Measurements from ENCODE around the gene PRPH. TPM values are rescaled to one million over a fixed set of nuclear protein-coding genes. Genes with fewer than 3 reads are reported as not detected.

Gene PRPH
- total and polyA plus RNA-seq, 2 donors: 9.1 to 24.8 TPM

DNA sequence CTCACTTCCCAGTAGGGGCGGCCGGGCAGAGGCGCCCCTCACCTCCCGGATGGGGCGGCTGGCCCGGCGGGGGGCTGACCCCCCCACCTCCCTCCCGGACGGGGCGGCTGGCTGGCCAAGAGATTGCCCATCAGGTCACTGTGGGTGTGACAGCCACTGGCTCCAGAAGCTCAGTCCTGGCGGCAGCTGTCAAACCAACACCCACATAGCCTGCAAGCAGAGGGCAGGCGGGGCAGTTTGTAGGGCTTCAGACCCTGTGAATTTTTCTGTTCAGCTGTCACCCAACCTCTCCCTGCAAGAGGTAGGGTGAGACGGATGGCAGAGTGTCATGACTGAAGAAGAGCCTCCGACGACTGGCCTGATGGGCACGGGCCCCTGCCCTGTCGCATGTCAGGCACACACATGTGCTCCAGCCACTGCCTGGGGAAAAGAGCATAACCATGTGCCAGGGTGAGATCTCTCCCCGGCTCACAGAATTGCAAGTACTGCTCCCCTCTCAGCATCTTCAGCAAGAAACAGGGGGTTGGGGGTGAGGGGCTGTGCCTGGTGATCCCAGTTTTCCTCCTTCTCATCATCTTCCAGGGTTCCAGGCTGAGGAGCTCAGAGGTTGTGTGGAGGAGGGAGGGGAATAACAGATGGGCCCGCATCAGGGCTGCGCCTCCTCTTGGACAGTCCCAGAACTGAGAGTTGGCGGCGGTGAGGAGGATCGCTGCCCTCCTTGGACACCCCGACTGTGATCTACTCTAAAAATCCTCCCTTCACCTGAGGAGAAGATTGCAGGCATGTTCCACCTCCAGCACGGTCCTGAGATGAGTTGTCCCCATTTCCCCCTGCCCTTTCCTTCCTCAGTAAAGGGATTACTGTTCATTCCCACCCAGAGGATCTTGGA, 11.2 kb upstream of the PRPH start:
- Histone ChIP-seq H3K4me3 (ENCODE audit: low read depth, low read length) (no peak overlapping the region), H3K4me1 (ENCODE audit: insufficient read depth) (no peaks in the 10 kb centered on the region), H3K27ac (ENCODE audit: low read depth) (no peak overlapping the region), H3K36me3 (ENCODE audit: insufficient read depth) (no peaks in the 10 kb centered on the region)
- DNase-seq (ENCODE audit: extremely low spot score): no peak
- WGBS: 79% methylated on average over 24 of the region's 25 CpGs

DNA sequence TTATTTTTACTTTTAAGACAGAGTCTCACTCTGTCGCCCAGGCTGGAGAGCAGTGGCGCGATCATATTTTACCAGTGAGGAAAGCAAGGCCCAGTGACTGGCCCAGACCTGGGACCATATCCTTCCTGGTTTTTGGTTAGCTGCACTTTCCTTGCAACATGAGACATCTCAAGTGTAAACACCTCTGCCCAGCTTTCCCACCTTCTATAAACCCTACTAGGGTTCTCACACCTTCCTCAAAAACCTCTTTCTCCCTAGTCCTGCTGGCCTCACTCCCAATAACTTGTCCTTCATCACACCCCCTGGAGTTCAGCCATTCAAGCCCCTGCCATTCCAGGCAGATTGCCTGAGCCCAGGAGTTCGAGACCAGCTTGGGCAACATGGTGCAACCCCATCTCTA, 10.3 kb upstream of the PRPH start:
- 86% methylated on average over 4 of the region's 4 CpGs for WGBS
- DNase-seq (ENCODE audit: extremely low spot score): no peak
- Histone ChIP-seq H3K4me1 (ENCODE audit: insufficient read depth) (no peaks in the 10 kb centered on the region), H3K27ac (ENCODE audit: low read depth) (no peak overlapping the region), H3K4me3 (ENCODE audit: low read depth, low read length) (no peak overlapping the region), H3K36me3 (ENCODE audit: insufficient read depth) (no peaks in the 10 kb centered on the region)

DNA sequence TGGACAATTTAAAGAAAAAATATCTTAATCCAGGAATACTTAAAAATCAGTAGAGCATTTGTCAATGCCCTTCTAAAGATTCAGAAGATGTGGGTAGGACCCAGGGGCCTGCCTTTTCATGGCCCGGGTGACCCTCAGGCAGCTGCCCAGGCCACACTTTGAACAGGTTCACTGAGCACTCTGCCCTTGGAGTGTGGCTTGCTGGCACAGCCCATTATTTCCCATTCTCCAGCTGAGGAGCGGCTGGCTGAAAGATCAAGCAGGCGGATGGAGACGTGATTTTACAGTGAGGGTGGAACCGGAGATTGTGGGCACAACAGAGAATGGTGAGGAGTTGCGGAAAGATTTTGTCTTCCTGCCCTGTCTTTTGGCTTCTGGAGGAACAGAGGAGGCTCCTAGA, 7.1 kb upstream of the PRPH start:
- DNase-seq (ENCODE audit: extremely low spot score): no peak
- Histone ChIP-seq H3K4me3 (ENCODE audit: low read depth, low read length) (no peak overlapping the region), H3K27ac (ENCODE audit: low read depth) (no peak overlapping the region), H3K4me1 (ENCODE audit: insufficient read depth) (no peaks in the 10 kb centered on the region), H3K36me3 (ENCODE audit: insufficient read depth) (no peaks in the 10 kb centered on the region)
- 58% methylated on average over 6 of the region's 6 CpGs for WGBS

DNA sequence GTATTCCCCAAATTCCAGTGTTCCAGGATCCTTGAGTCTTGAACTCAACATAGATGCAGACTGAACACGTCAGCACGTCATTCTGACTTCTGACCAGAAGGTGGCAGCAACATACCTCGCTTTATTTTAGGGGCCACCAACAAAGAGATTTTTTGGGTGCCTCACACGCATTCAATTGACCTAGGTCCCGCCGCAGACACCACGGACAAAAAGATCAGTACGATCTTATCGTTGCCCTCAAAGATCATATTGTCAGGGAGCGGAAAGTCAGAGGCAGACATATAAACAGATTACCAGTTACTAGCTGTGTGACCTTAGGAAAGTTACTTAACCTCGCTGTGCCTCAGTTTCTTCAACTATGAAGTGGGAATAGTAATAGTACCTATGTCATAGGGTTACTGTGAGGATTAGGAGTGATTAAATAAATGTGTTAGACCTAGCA, 6.5 kb upstream of the PRPH start:
- H3K4me3 ChIP-seq (ENCODE audit: low read depth, low read length): no peak overlapping the region
- DNase-seq (ENCODE audit: extremely low spot score): no peak
- H3K27ac ChIP-seq (ENCODE audit: low read depth): no peak overlapping the region
- WGBS: 10% methylated on average over 11 of the region's 11 CpGs
- H3K4me1 ChIP-seq (ENCODE audit: insufficient read depth): no peaks in the 10 kb centered on the region
- no peaks in the 10 kb centered on the region for H3K36me3 ChIP-seq (ENCODE audit: insufficient read depth)

DNA sequence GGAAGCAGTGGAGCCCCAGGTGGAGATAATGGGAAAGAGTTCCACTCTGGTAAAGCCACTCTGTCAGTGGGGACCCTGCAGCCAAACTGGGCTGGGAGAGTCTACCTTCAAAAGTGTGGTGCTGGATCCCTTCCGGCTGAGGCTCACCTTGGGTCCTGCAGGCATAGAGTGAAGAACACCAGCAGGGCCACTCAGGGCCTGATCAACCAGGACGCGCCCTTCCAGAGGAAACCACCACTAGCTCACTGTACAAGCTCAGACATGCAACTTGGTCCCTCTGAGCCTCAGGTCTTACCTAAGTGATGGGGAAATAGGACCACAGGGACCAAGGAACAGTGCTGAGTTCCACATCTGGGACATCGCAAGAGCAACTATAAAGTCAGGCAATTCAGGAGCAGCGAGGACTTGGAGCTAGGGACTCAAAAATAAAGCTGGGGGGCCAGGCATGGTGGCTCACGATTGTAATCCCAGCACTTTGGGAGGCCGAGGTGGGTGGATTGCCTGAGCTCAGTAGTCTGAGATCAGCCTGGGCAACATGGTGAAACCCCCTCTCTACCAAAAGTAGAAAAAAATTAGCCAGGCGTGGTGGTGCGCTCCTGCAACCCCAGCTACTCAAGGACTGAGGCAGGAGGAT, 5.9 kb upstream of the PRPH start:
- 83% methylated on average over 9 of the region's 9 CpGs for WGBS
- DNase-seq (ENCODE audit: extremely low spot score): no peak
- Histone ChIP-seq H3K4me1 (ENCODE audit: insufficient read depth) (no peaks in the 10 kb centered on the region), H3K4me3 (ENCODE audit: low read depth, low read length) (no peak overlapping the region), H3K36me3 (ENCODE audit: insufficient read depth) (no peaks in the 10 kb centered on the region), H3K27ac (ENCODE audit: low read depth) (no peak overlapping the region)

DNA sequence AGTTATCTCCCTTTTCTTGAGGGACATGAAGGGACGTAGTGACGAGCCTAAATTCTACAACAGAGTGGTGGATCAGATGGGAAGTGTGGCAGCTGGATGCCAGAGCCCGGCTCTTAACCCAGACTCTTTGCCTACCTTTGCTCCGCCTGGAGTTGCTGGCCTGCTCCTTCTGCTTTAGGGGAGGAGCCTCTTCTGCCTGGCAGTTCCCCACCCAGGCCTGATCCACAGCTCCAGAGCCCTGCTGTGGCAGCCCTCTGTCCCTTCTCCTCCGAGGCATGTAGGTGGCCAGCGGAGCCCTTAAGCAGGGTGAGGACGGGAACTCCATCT, 2.3 kb upstream of the PRPH start:
- Histone ChIP-seq H3K36me3 (ENCODE audit: insufficient read depth) (no peaks in the 10 kb centered on the region), H3K27ac (ENCODE audit: low read depth) (no peak overlapping the region), H3K4me1 (ENCODE audit: insufficient read depth) (peaks cover 3% of the 10 kb centered on the region), H3K4me3 (ENCODE audit: low read depth, low read length) (no peak overlapping the region)
- no peak for DNase-seq (ENCODE audit: extremely low spot score)
- 65% methylated on average over 7 of the region's 7 CpGs for WGBS

DNA sequence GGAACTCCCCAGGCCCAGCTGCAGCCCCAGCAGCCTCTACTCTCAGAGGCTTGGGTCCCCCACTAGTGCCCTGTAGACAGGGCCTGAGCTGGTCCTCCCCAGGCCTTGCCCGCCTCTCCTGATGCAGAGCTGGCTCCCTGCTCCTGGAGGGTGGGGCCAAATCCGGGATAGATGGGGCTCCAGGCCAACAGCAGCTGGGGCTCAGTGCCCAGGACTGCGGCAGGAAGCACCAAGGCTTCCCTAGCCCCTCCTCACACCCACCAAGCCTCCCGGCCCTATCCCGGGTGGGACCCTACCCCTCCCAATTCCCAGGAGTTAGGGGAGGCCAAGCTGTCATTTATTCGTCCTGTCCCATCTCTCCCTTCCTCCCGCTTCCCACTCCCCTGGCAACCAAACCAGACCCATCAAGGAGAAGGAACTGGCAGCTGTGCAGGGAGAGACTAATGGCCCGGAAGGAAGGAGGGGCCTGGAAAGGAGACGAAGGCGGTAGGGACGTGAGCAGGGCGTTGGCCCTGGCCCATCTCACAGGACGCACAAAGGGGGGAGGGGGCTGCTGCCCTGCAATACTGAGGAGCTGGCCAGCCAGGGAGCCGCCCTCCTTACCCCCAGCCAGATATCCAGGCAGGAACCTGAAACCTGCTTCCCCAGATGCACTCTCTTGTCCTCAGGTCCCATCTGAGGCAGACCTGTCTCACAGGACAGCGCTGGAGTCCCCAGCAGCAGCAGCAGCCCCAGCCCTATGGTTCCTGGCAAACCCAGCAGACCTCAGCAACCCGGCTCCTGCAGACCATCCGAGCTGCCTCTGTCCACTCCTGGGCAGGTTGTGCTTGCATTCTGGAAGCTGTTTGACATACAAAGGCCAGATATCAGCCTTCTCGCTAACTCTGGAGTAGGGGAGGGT, 1.6 kb upstream of the PRPH start:
- no peaks in the 10 kb centered on the region for H3K36me3 ChIP-seq (ENCODE audit: insufficient read depth)
- 24% methylated on average over 18 of the region's 18 CpGs for WGBS
- no peak overlapping the region for H3K4me3 ChIP-seq (ENCODE audit: low read depth, low read length)
- H3K27ac ChIP-seq (ENCODE audit: low read depth): no peak overlapping the region
- no peak for DNase-seq (ENCODE audit: extremely low spot score)
- peaks cover 3% of the 10 kb centered on the region for H3K4me1 ChIP-seq (ENCODE audit: insufficient read depth)

DNA sequence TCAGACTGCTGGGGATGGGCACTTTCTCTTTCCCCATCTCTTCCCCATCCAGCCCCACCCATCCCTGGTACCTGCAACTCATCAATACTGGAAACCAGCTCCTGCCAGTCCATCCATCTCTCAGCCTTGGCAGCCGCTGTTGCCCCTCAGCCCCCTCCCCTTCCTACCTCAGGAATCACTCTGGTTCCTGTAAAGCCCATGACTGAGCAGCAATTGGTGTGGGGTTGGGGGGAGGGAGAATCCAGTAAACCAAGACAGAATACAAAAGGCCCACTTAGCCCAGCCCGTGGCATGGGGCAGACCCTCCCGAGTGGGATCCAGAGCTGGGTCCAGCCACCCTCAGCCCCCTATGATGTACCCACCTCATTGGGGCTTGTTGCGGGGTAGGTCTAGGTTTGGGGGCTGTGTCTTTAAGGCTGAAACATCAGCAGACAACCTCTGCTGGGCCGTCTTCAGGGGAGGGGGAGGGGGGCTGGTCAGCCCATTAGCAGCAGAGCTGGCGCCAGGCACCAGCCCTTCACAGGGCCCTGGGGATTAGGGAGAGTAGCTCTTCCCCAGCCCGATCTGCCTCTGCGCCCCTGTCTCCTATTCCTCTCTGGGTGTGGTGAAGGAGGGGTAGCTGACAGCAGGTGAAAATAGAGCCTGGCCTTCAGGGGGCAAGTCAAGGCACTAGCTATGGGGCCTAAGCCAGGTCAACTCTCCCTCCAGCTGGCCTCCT, 702 bp upstream of the PRPH start:
- H3K4me3 ChIP-seq (ENCODE audit: low read depth, low read length): no peak overlapping the region
- H3K27ac ChIP-seq (ENCODE audit: low read depth): no peak overlapping the region
- H3K4me1 ChIP-seq (ENCODE audit: insufficient read depth): peaks cover 3% of the 10 kb centered on the region
- 79% methylated on average over 8 of the region's 8 CpGs for WGBS
- no peaks in the 10 kb centered on the region for H3K36me3 ChIP-seq (ENCODE audit: insufficient read depth)
- DNase-seq (ENCODE audit: extremely low spot score): no peak

DNA sequence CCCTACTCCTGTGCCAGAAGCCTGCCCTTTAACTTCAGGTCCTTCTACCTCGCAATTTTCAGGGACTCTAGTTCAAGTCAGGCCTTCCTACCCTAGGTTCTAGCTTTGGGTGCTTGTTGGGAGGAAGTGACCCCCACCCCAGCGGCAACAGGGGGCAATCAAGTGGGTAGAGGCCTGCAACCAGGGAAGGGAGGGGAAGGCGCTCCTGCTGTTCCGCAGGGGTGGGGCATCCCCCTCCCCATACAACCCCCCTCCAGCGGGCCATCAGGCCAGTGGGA, 204 bp upstream of the PRPH start:
- Histone ChIP-seq H3K27ac (ENCODE audit: low read depth) (no peak overlapping the region), H3K36me3 (ENCODE audit: insufficient read depth) (no peaks in the 10 kb centered on the region), H3K4me3 (ENCODE audit: low read depth, low read length) (no peak overlapping the region), H3K4me1 (ENCODE audit: insufficient read depth) (peaks cover 3% of the 10 kb centered on the region)
- WGBS: 57% methylated on average over 5 of the region's 5 CpGs
- no peak for DNase-seq (ENCODE audit: extremely low spot score)

DNA sequence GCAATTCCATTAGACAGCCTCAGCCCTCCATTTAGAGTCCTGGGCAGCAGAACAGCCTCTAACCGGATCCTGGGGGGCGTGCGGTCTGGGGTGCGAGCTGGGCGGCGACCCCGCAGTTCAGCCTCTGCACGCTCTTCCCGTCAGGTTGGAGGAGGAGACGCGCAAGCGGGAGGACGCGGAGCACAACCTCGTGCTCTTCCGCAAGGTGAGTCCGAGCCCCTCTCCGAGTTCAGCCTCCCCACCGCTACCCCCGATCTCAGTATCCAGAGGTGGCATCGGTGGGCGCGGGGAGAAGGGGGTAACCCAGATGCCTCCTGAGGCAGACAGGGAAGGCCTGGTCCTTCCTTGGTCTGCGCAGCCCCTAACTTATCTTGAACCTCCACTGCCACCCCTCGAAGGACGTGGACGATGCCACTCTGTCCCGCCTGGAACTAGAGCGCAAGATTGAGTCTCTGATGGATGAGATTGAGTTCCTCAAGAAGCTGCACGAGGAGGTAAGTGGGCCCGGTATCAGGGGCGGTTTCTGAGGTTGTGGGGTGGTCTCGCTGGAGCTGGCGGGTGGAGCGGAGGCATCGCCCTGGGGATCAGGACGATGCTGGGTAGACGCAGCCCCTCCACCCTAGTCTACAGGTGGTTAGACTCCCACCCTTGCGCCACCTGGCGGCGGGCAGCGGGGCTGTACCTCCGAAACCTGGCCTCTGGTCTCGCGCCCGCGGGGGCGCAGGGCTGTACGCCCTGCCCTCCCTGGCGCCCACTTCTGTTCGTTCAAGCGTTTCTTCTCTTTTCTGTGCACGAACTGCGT, 1.3 kb downstream of the PRPH start:
- WGBS: 16% methylated on average over 54 of the region's 54 CpGs
- Histone ChIP-seq H3K4me1 (ENCODE audit: insufficient read depth) (peaks cover 3% of the 10 kb centered on the region), H3K27ac (ENCODE audit: low read depth) (no peak overlapping the region), H3K36me3 (ENCODE audit: insufficient read depth) (no peaks in the 10 kb centered on the region), H3K4me3 (ENCODE audit: low read depth, low read length) (no peak overlapping the region)
- no peak for DNase-seq (ENCODE audit: extremely low spot score)

DNA sequence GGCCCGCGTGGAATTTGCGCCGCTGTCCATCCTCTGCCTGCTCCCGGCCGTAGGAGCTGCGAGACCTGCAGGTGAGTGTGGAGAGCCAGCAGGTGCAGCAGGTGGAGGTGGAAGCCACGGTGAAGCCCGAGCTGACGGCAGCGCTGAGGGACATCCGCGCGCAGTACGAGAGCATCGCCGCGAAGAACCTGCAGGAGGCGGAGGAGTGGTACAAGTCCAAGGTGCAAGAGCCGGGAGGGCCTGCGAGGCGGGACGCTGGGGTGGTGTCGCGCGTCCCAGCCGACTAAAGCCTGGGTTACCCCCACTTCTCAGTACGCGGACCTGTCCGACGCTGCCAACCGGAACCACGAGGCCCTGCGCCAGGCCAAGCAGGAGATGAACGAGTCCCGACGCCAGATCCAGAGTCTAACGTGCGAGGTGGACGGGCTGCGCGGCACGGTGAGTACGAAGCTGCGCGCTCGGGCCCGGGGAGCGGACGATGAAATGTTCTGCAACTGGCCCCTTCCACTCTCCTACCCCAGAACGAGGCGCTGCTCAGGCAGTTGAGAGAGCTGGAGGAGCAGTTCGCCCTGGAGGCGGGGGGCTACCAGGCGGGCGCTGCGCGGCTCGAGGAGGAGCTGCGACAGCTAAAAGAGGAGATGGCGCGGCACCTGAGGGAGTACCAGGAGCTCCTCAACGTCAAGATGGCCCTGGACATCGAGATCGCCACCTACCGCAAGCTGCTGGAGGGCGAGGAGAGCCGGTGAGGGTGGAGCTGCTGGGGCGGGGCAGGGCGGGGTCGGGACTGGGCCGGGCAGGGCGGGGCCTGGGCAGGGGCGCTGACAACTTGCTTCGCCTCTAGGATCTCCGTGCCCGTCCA, 2.1 kb downstream of the PRPH start:
- no peak overlapping the region for H3K4me3 ChIP-seq (ENCODE audit: low read depth, low read length)
- H3K36me3 ChIP-seq (ENCODE audit: insufficient read depth): no peaks in the 10 kb centered on the region
- no peak overlapping the region for H3K27ac ChIP-seq (ENCODE audit: low read depth)
- 3% methylated on average over 77 of the region's 77 CpGs for WGBS
- H3K4me1 ChIP-seq (ENCODE audit: insufficient read depth): peaks cover 3% of the 10 kb centered on the region
- DNase-seq (ENCODE audit: extremely low spot score): no peak

DNA sequence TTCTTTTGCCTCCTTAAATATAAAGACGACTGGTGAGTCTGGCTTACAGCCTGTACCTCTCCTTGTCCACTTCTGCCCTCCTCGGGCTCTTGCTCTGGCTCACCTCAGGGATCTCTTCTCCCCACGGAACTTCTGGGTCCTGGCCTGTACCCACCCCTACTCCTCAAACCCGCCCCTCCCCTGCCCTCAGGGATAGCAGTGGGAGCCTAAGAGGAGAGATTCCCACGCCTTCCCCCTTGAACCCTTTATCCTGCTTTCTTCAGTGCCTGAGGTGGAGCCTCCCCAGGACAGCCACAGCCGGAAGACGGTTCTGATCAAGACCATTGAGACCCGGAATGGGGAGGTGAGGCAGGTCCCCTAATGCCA, 2.7 kb downstream of the PRPH start:
- H3K27ac ChIP-seq (ENCODE audit: low read depth): no peak overlapping the region
- WGBS: 21% methylated on average over 8 of the region's 8 CpGs
- no peaks in the 10 kb centered on the region for H3K36me3 ChIP-seq (ENCODE audit: insufficient read depth)
- H3K4me3 ChIP-seq (ENCODE audit: low read depth, low read length): no peak overlapping the region
- DNase-seq (ENCODE audit: extremely low spot score): no peak
- peaks cover 3% of the 10 kb centered on the region for H3K4me1 ChIP-seq (ENCODE audit: insufficient read depth)
